ENCODE results near the gene NOVA1.

GRCh38 chr14:26444822-26445221 is 153.0 kb downstream of the NOVA1 start:
- no peak for TF ChIP-seq EZH2 (IDR thresholded peaks at IDR 0.05)
- TF ChIP-seq POLR2AphosphoS5 (IDR thresholded peaks at IDR 0.05; ENCODE audit: borderline replicate concordance, low read depth, low read length): no peak
